Effector CD8-positive, alpha-beta T cell (primary cell): Measurements from ENCODE around the gene ATP8A2.

ENCODE experiments used
- DNase-seq: peaks from one replicate; lab custom pipeline; 2025; lab: John Stamatoyannopoulos, UW

ATP8A2 gene

DNA sequence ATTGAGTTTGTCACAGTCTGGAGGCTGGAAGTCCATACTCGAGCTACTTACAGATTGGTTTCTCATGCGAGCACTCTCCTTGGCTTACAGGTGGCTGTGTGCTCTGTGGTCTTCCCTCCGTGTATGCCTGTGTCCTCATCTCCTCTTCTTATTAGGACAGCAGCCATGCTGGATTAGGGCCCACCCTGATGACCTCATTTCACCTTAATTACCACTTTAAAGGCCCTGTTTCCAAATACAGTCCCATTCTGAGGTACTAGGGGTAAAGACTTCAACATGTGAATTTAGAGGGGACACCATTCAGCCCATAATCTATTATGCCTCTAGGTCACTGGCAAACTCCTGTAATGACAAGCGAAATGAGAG, 639.4 kb downstream of the ATP8A2 start:
- no peak for DNase-seq

DNA sequence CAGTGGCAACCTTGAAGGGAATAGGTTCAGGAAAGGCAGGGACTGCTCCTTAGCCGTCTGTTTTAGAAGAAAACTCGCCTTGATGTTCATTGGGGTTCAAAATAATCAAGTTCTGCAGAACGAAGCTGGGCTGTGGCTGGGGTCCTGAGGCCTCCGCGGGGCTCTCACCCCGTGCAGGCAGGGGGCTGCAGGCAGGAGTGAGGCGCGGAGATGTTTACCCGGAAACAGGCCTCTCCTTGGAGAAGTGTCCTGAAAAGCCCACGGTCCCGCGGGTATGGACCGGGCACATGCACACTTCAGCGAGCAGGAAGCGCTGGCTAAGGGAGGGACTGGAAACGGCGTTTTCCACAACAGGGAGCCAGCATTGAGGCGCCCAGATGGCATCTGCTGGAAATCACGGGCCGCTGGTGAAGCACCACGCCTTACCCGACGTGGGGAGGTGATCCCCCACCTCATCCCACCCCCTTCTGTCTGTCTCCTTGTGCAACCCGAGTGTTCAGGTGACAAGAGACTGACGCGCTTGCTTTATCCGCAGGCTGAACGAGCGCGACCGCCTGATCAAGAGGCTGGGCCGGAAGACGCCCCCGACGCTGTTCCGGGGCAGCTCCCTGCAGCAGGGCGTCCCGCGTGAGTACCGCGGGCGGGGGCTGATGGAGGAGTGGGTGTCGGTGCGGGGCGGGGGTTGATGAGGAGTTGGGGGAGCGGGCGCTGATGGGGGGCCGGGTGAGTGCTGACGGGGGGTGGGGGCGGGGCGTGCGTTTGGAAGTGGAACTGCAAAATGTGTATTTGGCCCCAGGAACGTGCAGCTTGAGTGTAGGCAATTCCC, 640.4 kb downstream of the ATP8A2 start:
- peak; percentile 59 for DNase-seq

DNA sequence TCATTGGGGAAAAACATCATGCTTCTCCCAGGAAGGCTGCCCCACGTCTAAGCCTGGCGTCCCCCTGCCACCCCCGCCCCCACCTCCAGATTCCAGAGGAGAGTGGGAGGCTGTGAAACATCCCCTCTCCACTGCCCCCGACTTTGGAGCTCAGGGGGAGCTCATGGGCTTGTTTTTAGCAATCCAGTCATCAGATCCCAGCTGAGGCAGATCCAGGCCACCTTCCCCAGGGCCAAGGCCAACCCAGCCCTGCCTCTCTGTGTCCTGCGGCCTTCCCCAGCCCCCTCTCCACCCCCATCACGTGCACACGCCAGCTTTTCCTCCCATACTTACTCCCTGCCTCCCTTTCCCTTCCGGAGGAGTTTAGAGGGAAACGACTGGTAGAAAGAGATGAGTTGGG, 641.2 kb downstream of the ATP8A2 start:
- DNase-seq, result no peak

DNA sequence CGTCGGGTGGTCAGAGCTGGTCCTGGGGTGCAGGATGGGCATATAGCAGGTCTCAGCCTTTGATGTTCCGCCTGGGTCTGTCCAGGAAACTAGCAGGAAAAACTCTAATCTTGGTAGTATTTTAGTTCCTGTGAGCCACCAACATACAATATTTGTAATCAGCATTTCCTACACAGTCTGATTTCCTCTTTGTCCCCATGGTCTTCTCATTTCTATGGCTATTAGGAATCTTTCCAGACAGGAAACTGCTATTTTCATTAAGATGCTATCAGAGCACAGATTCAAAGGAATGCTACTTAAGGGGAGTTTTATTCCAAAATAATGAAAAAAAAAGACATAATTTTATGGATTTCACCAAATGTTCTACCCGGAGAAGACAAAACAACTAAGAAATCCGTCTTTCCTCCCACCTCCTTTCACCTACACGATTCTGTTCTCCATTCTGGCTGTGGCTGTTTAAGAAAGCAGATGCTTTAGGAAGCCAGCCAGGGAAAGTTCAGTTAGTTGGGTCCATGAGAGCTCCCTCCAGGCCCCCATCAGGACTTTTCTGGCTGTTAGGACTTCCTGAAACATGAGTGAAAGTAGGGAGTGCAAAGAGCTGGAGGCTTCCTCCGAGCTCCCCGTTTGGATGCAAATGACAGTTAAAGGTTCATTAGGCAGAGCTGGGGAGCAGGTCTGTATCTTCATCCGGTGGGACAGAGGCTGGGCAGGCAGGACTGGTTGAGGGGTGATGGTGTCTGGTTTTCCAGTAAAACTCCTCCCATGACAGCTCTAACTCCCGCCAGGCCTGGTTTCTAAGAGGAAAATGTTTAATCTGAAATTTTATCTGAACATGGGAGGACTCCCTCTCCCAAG, 643.7 kb downstream of the ATP8A2 start:
- no peak for DNase-seq

DNA sequence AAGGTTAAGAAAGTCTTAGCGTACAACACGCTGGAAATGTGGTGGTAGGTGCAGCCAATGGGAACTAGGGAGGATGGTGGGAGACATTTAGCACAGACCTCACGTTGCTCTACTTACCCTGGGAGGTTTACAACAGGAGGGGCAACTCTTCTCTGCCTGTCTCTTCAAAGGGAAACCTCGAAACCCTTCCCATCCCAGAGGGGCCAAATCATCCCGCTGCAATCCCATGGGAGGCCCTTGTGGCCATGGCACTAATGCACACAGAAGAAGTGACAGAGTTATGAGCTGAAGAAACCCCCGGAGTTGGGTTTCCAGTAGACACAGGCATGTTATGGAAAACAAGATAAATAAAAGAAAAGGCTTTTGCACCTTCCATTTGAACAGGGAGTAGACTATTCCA, 644.4 kb downstream of the ATP8A2 start:
- DNase-seq, result no peak

DNA sequence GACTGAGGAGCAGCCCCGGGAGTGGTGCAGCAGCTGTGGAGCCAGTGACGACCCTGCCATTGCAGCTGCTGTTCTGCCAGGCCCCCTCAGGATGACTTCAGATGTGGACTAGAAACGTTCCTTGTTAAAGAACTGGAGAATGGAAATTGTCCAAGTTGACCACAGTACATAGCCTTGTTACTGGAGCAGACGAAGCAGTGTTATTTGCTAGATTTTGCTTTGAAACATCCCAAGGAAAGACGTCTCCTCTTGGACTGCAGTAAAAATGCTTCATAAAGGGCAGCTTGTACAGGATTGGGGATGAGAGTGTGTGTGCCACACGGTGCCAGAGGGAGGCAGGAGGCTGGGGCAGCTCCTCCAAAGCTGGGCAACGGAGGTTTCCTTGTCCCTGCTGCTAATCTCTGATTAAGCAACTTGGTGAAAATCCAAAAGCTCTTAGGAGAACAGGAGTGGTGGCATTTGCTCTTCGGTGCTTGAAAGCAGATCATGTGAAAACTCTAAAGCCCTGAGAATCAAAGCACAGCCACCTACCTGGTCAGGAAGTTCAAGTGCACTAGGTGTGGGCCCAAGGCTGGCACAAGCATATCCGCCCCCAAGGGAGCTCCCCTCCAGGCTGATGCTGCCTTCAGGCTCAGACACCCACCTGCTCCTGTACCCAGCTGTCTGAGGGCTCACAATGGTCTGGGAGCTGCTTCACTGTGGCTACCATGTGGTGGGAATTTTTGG, 645.6 kb downstream of the ATP8A2 start:
- DNase-seq, result no peak

DNA sequence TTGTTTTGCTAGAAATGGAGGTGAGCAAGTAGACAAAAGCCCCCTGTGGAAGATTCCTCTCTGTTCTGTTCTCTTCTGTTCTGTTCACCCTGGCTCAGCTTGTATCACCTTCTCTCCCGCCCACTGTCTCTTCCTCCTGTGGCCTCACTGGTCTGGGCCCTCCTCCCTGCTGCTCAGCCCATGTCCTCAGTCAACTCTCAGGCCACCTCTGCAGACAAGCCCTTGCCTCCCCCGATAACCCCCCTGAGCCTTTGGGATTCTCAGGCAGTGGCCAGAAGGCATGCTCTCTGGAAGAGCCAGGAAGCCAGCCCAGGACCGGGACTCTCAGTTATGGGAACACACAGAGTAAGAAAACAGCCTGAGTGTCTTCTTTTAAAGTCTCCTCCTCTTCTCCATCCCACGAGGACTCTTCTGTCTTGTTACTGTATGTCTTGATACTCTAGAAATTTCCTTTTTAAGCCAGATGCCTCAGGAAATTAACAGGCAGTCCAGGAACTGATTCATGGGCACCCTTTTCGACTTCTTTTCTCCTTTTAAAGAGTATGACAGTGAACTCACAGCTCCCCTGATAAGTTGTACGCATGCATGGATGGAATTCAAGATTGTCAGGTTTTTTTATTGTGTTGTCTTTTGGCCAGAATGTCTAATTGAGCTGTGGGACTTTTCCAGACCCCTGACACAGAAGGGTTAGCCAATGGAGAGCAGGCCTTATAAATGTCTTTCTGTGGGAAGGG, 646.3 kb downstream of the ATP8A2 start:
- DNase-seq, result no peak

DNA sequence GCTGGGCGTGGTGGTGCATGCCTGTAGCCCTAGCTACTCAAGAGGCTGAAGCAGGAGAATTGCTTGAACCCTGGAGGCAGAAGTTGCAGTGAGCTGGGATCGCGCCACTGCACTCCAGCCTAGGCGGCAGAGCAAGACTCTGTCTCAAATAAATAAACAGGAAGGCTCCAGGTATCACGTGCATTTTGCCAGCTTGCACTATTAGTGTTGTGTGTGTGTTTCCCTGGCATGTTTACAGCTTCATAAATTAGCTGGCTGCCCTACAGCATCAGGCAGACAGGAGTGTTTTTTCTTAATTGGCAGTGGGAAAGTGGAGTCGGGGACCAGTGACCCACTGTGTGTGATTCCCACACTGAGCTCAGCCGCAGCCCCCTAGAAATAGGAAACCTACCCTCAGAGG, 647.5 kb downstream of the ATP8A2 start:
- no peak for DNase-seq

DNA sequence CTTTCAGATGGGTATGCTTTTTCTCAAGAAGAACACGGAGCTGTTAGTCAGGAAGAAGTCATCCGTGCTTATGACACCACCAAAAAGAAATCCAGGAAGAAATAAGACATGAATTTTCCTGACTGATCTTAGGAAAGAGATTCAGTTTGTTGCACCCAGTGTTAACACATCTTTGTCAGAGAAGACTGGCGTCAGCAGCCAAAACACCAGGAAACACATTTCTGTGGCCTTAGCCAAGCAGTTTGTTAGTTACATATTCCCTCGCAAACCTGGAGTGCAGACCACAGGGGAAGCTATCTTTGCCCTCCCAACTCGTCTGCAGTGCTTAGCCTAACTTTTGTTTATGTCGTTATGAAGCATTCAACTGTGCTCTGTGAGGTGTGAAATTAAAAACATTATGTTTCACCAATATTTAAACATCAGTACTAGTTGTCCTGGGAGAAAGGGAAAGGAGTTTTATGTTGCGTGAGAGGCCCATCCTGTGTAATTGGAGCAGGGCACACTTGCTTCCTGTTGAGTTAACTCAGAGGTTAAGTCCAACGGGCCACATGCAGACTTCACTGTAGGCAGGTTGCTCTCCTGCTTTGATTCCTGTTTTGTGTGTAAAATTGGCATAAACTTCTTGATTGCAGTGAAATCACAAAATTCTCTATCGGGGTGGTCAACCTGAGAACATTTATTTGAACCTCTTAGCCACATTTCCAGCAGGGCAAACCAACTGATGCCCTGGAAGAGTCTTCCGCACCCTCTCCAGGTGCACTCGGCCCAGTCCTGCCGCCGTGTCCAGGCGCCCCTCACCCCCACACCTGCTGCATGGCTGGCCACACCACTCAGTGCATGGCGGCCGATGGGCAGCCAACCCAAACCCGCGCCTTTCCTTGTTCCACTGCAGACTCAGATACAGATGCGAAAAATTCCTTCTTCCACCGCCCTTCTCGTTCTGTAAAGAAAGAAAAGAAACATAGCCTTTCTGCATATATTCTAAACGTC, 648.4 kb downstream of the ATP8A2 start:
- no peak for DNase-seq

DNA sequence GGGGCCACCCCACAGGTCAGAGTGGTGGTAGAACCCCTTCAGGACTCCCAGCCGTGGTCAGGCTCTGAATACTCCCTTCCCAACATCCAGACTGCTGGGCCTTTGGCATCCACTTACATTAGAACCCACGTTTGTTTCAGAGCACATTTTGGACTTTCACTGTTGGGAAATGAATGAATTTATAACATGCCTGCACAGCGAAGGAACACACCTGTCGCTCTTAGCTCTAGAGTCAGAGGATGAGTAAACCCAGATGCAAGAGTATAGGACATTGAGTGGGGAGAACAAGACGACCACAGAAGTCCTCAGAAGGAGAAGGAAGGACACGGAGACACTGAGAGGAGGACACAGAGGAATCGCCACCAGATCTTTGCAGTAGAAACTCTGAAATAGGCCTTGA, 649.1 kb downstream of the ATP8A2 start:
- no peak for DNase-seq

DNA sequence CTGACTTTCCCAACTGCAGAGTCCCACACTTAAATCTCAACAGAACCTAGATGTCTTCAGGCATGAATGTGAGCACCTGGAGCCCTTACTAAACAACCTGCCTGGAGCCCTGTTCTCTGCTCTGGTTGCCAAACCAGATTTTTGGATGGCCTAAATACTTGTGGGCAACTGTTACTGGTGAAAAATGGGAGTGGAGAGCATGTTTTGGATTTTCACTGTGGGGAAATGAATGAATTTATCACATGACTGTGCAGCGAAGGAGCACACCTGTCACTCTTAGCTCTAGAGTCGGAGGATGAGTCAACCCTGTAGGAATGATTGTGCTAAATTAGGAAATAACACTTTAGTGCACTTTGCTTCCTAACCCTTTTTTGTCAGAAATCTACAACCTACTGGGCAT, 649.7 kb downstream of the ATP8A2 start:
- no peak for DNase-seq

DNA sequence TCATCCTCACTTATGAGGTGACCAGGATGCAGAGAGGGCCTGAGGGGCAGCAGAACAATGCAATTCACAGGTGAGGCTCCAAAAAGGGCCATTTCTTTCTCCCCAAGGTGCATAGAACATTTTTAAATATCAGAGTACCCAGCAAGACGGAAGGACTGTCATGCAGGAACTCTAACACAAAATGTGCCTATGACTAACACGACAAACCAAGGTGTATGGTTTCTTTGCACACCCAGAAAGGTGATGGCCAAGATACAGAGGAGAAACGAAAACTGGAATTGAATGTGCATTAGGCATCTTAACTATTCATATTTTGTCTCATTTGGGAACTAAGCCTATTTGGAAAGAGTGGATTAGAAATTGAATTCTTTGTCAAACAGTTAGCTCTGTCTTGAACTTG, 650.2 kb downstream of the ATP8A2 start:
- DNase-seq, result no peak

DNA sequence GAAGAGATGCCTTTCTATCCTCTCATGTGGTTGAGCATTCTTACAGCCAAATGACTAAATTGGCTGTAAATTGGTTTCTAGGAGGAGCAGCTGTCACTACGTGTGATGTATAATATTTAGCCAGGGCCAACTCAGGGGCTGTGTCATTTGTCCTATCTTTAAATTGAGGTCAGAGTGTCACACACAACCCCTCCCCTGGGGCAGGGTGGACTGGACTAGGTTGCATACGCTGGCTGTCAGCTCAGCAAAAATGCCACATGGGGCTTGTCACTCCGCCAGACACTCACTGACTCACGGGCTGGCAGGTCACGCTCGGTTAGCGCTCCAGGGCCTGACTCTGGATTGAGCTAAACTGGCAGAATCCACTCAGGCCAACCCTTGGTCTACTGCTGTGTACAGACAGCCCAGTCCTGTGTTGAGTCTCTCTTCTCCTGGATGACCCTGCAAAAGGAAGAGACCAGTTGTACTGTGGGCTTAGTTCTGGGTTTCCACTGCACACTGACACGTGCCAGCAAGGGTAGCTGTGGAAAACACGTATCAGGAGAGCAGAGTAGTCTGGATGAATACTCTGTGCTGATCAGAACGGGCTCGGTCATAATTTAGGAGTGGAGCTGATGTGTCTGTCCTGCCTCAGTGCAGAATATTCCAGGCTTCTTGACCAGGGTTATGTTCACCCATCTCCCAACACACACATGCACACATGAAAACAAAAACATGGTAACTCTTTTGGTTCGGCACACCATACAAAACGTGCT, 650.9 kb downstream of the ATP8A2 start:
- no peak for DNase-seq

DNA sequence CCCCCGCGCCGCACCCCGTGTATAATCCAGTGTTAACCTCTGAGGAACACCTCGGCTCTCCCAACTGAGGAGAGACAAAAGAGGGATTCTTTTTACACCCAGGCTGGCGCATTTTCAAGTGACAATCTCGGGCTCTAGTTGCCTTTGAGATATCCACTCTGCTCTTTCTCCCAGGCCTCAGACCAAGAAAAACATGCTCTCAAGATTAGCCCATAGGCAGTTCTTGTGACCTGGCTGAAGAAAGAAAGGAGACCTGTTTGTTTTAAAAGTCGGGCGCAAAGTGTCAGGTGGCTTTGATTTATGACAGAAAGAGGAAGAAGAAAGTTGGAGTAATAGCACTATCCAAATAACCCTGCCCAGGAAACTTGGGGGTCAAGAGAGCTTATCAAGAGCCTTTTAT, 652.8 kb downstream of the ATP8A2 start:
- no peak for DNase-seq

DNA sequence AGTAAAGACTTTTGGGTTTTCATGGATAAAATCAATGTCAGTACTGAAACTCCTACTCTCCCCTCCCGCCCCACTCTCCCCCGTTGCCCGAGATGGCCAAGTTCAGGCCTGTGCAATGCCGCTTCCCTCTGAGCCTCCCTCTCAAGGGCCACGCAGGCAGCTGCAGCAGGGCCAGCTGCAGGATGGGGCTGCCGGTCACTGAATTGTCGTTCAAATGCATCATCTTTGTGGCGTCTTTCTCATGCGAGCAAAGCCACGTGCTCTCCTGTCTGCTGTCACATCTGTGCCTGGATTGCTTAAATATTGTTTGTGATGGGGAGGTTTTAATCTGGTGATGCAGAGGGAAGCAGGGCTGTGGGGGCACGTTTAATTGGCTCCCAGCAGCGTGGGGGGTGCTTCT, 653.4 kb downstream of the ATP8A2 start:
- DNase-seq, result no peak

DNA sequence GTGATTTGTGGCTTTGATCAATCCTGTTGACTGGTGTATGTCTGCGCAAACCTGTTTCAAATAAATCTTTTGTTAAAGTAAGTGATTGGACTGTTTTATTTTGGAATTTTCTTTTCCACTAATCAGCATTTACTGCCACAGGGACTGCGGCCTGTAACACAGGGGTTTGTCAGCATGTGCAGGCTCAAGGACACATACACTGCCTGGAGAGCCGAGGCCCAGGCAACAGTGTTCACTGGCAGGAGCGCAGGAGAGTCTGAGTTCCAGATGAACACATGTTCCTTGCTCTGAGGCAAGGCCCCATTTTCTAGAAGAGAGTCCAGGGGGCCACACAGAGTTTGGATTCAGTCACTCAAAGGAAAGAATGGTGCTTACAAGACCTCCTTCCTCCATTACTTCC, 654.0 kb downstream of the ATP8A2 start:
- DNase-seq, result no peak

DNA sequence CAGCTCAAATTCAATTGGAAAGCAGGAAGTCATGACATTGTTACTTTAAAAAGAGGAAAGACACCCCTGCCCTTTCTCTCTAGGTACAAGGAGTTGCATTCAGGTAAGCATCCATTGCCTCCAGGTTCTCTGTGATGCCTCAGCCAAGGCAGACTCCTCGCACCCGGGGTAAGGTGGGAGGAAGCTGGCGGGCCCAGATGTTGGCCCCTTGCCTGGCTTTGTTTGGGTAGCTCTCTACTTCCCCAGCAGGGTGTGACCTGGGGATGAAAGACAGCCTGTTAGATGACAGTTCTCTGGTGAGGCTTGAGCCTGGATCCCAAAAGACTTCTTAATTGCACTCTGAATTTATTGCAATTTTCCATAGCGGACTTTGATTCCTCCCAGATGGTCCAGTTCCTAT, 654.4 kb downstream of the ATP8A2 start:
- DNase-seq, result no peak

DNA sequence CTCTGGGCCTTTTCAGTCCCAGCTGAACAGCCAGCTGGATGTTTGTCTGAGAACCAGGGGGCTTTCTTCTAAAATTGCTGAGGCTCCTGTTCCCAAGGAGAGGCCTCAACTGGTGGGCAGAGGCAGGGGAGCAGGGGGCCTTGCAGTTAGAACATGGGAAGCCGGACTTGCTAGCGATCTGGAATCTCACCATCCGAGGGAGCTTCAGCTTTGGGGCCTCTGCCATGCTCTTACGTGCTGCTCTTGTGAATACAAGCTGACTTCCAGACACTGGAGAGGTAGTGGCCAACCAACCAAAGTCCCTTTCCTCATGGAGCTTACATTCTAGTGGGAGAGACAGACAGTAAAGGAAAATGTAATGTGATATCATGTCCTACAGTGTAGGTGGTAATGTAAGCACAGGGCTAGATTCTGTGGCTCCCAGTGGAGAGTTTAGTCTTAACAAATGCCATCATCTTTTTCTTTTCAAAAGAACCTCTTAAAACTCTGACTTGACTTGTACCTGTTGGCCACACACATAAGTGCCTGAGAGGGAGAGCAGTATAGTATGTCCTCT, 657.9 kb downstream of the ATP8A2 start:
- DNase-seq, result no peak

DNA sequence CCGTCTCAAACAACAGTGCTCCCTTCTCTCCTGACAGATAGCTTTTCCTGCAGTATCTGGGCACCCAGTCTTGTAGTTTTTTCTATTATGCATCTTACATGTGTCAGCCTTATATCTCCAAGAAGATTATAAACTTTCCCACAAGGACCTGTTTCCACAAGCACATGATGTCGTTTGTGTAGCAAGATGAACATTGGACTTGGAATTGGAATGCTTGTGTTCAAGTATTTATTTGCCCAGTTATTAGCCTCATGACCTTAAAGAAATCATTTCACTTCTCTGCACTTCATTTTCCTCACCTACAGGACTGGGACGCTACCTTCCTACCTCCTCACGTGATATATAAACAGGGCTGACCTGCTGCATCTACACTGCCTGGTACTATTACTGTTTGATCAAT, 658.6 kb downstream of the ATP8A2 start:
- no peak for DNase-seq

DNA sequence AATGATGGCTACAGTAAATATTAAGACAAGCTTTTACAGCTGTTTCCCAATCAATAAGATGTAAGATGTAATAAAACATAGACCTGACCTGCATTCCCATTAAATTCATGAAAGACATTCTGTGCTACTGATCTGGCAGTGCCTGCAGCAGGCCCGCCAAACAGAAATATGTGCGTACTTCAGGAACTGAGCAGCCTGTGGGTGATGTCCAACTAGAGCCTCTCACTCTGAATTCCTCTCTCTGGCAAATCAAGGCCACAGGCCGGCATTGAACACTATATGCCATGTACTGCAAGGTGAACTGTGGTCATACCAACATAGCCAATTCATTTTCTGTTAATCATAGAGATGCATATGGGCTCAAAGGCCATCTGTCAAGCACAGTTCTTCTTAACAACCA, 662.2 kb downstream of the ATP8A2 start:
- no peak for DNase-seq
